ENCODE results near the gene ZNF662. TPM values are rescaled to one million over a fixed set of nuclear protein-coding genes. Genes with fewer than 3 reads are reported as not detected.

ZNF662 gene
- total and polyA plus RNA-seq, 2 of the 8 experiments (the other 6 are each of a cell fraction or from before 2014, with no cell fraction given) = 0.03 TPM; not detected in 1

- Histone ChIP-seq H4K5ac (ENCODE audit: insufficient read length, low read depth, low read length) (no peak overlapping the region), H3K79me2 (ENCODE audit: control insufficient read depth in 1 of 2, insufficient read depth in 2 of 2, low read length in 2 of 2) (no peaks in the 10 kb centered on the region), H2BK20ac (ENCODE audit: low read length) (no peak overlapping the region), H2BK5ac (ENCODE audit: low read depth, low read length) (no peak overlapping the region), H2BK12ac (ENCODE audit: low read depth, low read length) (no peak overlapping the region), H3K4ac (replicated peaks; ENCODE audit: insufficient read length, low read depth, low read length) (no peak overlapping the region), H2AK5ac (ENCODE audit: low read depth, low read length) (no peak overlapping the region), H3K27ac (ENCODE audit: low read depth, low read length) (no peak overlapping the region), H2AFZ (ENCODE audit: low read length) (no peak overlapping the region), H3K9ac (replicated peaks in 1 of 4; ENCODE audit: extremely low read depth in 1 of 4, low read depth in 3 of 4, low read length in 3 of 4) (no peak overlapping the region), H2BK15ac (ENCODE audit: low read length) (no peak overlapping the region), H3K27me3 (replicated peaks in 1 of 4; ENCODE audit: control insufficient read depth in 3 of 4, extremely low read depth in 1 of 4, insufficient read depth in 3 of 4, low read length in 3 of 4) (no peaks in the 10 kb centered on the region), H3K18ac (ENCODE audit: extremely low read depth, low read length) (no peak overlapping the region), H3K4me1 (replicated peaks in 1 of 4; ENCODE audit: control insufficient read depth in 3 of 4, insufficient read depth in 4 of 4, low read length in 3 of 4) (no peaks in the 10 kb centered on the region; a peak in 1 of 7 replicates), H3K23ac (ENCODE audit: insufficient read length) (no peak overlapping the region), H3K23me2 (ENCODE audit: low read depth, low read length) (no peaks in the 10 kb centered on the region), H4K91ac (replicated peaks; ENCODE audit: insufficient read length, low read length) (no peak overlapping the region), H3K14ac (ENCODE audit: insufficient read length) (no peak overlapping the region), H3K79me1 (ENCODE audit: low read depth, low read length) (no peaks in the 10 kb centered on the region), H3K9me3 (ENCODE audit: insufficient read depth in 2 of 2, low read depth in 1 of 2, low read length in 1 of 2) (peaks cover 0 to 12% of the 10 kb centered on the region in 2 experiments; a peak in 1 of 4 replicates), H3K56ac (replicated peaks; ENCODE audit: insufficient read length, low read depth, low read length) (no peak overlapping the region), H3K36me3 (ENCODE audit: control insufficient read depth in 2 of 4, insufficient read depth in 4 of 4, low read length in 3 of 4) (no peaks in the 10 kb centered on the region), H2BK120ac (replicated peaks; ENCODE audit: low read depth, low read length) (no peak overlapping the region), H4K8ac (ENCODE audit: extremely low read depth, insufficient read depth, low read length) (no peak overlapping the region), H3K4me2 (ENCODE audit: insufficient read depth in 1 of 2, low read depth in 2 of 2, low read length in 2 of 2) (no peak overlapping the region; a peak in 1 of 4 replicates), H4K20me1 (replicated peaks in 1 of 2; ENCODE audit: control insufficient read depth in 1 of 2, insufficient read depth in 2 of 2, low read length in 2 of 2) (no peaks in the 10 kb centered on the region), H3K4me3 (ENCODE audit: extremely low read depth in 1 of 4, insufficient read depth in 2 of 4, low read depth in 3 of 4, low read length in 4 of 4) (no peak overlapping the region)
- CTCF ChIA-PET (ENCODE audit: partially characterized antibody) = no interaction called here
- DNase-seq (ENCODE audit: low read depth in 1 of 2, low spot score in 2 of 2) (no peak), FAIRE-seq (no peak)
- 81% methylated on average over 12 of the region's 12 CpGs; no CpG with 5 or more reads in 1 of the 2 experiments for WGBS, 2 experiments (ENCODE audit: extremely low coverage in 1 of 2, insufficient coverage in 1 of 2, insufficient read length in 1 of 2, insufficient replicate concordance in 2 of 2, low coverage in 1 of 2, low lambda C conversion rate in 2 of 2, missing lambda C conversion rate in 1 of 2)
- POLR2A ChIA-PET (ENCODE audit: partially characterized antibody) = no interaction called here
- TF ChIP-seq USF2 (IDR thresholded peaks at IDR 0.05; ENCODE audit: low read length) = no peak
- no peak for TF ChIP-seq ASH2L (IDR thresholded peaks at IDR 0.05; ENCODE audit: low read length)
- no peak for TF ChIP-seq POU5F1 (IDR thresholded peaks at IDR 0.05; ENCODE audit: low read depth, low read length)
- no peak for TF ChIP-seq SIRT6 (IDR thresholded peaks at IDR 0.05; ENCODE audit: low read length)
- TF ChIP-seq BACH1 (IDR thresholded peaks at IDR 0.05; ENCODE audit: low read length) = no peak
- no peak for TF ChIP-seq CHD1 (IDR thresholded peaks at IDR 0.05; ENCODE audit: low read depth, low read length)
- TF ChIP-seq CTCF (IDR thresholded peaks at IDR 0.05; ENCODE audit: control extremely low read depth in 1 of 3, insufficient read depth in 1 of 3, low read depth in 1 of 3, low read length in 3 of 3) = no peak
- TF ChIP-seq EGR1 (IDR thresholded peaks at IDR 0.05; ENCODE audit: borderline replicate concordance, low read depth, low read length) = no peak
- TF ChIP-seq GTF2F1 (IDR thresholded peaks at IDR 0.05; ENCODE audit: borderline replicate concordance, low read depth, low read length) = no peak
- TF ChIP-seq RNF2 (IDR thresholded peaks at IDR 0.05; ENCODE audit: borderline replicate concordance, low read depth, low read length, missing control alignments, poor library complexity, severe bottlenecking) = no peak
- TF ChIP-seq MAX (IDR thresholded peaks at IDR 0.05) = no peak
Measured at GRCh38 chr3:42905740-42906069, 237 bp upstream of the ZNF662 start.
